Activated T-cell treated with anti-CD3 and anti-CD28 coated beads, Interleukin-2, amount 50 U/mL, for 72 hours (primary cell): ENCODE results near the gene DLL3. TPM values are rescaled to one million over a fixed set of nuclear protein-coding genes. Genes with fewer than 3 reads are reported as not detected.
"Not testable (repeated sequence)": the region's sequence is repeated elsewhere in the genome, so short reads cannot be mapped to it uniquely, and the experiment has no call there.

Source experiments
- ATAC-seq, 2 donors: fragments of 150-1000 bp; cut with Tn5 transposase; replicated peaks in 1 of 2; 2 replicates each; pipeline ENCODE4 v1.10.0; 2021; ENCODE audit warnings: moderate library complexity in 2 of 2, mild to moderate bottlenecking in 1 of 2
- DNase-seq, 2 donors: peaks; one replicate each; pipeline ENCODE4 v3.0.0; 2021 to 2022; ENCODE audit warnings: mixed read lengths in 1 of 2
- H3K27ac Mint-ChIP-seq: one replicate; pipeline ENCODE4 v1.8.0; 2022; ENCODE audit warnings: mild to moderate bottlenecking, moderate library complexity, mixed read lengths
- H3K27me3 Mint-ChIP-seq: one replicate; pipeline ENCODE4 v1.8.0; 2022; ENCODE audit warnings: low read depth, mixed read lengths
- H3K36me3 Mint-ChIP-seq, 2 donors: one replicate each; pipeline ENCODE4 v1.8.0; 2022; ENCODE audit warnings: mixed read lengths in 2 of 2, mild to moderate bottlenecking in 1 of 2; ENCODE audit not compliant: insufficient read depth in 2 of 2
- H3K4me1 Mint-ChIP-seq: one replicate; pipeline ENCODE4 v1.8.0; 2022; ENCODE audit warnings: low read depth, mixed read lengths
- H3K4me3 Mint-ChIP-seq, 2 donors: one replicate each; pipeline ENCODE4 v1.8.0; 2022; ENCODE audit warnings: mild to moderate bottlenecking in 2 of 2, mixed read lengths in 2 of 2, moderate library complexity in 2 of 2
- H3K9me3 Mint-ChIP-seq, 2 donors: one replicate each; pipeline ENCODE4 v1.8.0; 2022; ENCODE audit warnings: mixed read lengths in 2 of 2
- total RNA-seq, 2 donors: library from RNA; stranded (reverse); gene quantifications; one replicate each; pipeline ENCODE4 v1.2.3, GENCODE V29; 2022

Gene DLL3
- total RNA-seq, 2 donors from 2014 or later: 0.72 to 1.1 TPM

- Mint-ChIP-seq H3K4me3 (no peak overlapping the region), H3K27ac (no peak overlapping the region), H3K9me3 (no peaks in the 10 kb centered on the region), H3K4me1 (peaks cover 29% of the 10 kb centered on the region), H3K36me3 (peaks cover 17 to 48% of the 10 kb centered on the region in 2 donors), H3K27me3 (no peaks in the 10 kb centered on the region)
- ATAC-seq (no peak), DNase-seq (no peak)
Observed at GRCh38 chr19:39472746-39473442, 25.9 kb upstream of the DLL3 start.

- no peaks in the 10 kb centered on the region for H3K9me3 Mint-ChIP-seq
- H3K36me3 Mint-ChIP-seq: peaks cover 17 to 46% of the 10 kb centered on the region in 2 donors
- H3K27ac Mint-ChIP-seq: no peak overlapping the region
- H3K4me3 Mint-ChIP-seq: no peak overlapping the region
- peaks cover 29% of the 10 kb centered on the region for H3K4me1 Mint-ChIP-seq
- ATAC-seq (no peak), DNase-seq (no peak)
- no peaks in the 10 kb centered on the region for H3K27me3 Mint-ChIP-seq
Observed at GRCh38 chr19:39473443-39473960, 25.2 kb upstream of the DLL3 start.

GRCh38 chr19:39474139-39474620, 24.6 kb upstream of the DLL3 start:
- Mint-ChIP-seq H3K4me3 (no peak overlapping the region), H3K27me3 (no peaks in the 10 kb centered on the region), H3K4me1 (peaks cover 29% of the 10 kb centered on the region), H3K36me3 (peaks cover 15 to 46% of the 10 kb centered on the region in 2 donors), H3K9me3 (no peaks in the 10 kb centered on the region), H3K27ac (no peak overlapping the region)
- DNase-seq (peak; percentile 73 to 77), ATAC-seq (peak; percentile 56 to 71)

- Mint-ChIP-seq H3K4me3 (no peak overlapping the region), H3K9me3 (no peaks in the 10 kb centered on the region), H3K36me3 (peaks cover 11 to 33% of the 10 kb centered on the region in 2 donors), H3K4me1 (peaks cover 25% of the 10 kb centered on the region), H3K27ac (no peak overlapping the region), H3K27me3 (no peaks in the 10 kb centered on the region)
- DNase-seq (no peak), ATAC-seq (no peak)
Observed at GRCh38 chr19:39475748-39476147, 23.0 kb upstream of the DLL3 start.

- Mint-ChIP-seq H3K4me3 (peak overlapping the region; percentile 94 to 97), H3K36me3 (peaks cover 5 to 22% of the 10 kb centered on the region in 2 donors), H3K4me1 (peaks cover 26% of the 10 kb centered on the region)
- H3K27me3 Mint-ChIP-seq, H3K27ac Mint-ChIP-seq, DNase-seq, ATAC-seq, H3K9me3 Mint-ChIP-seq: not testable (repeated sequence)
Observed at GRCh38 chr19:39479319-39479801, 19.4 kb upstream of the DLL3 start.

GRCh38 chr19:39479916-39480315, 18.8 kb upstream of the DLL3 start:
- H3K27me3 Mint-ChIP-seq: no peaks in the 10 kb centered on the region
- peaks cover 2 to 17% of the 10 kb centered on the region in 2 donors for H3K36me3 Mint-ChIP-seq
- ATAC-seq (no peak), DNase-seq (no peak)
- H3K4me3 Mint-ChIP-seq: peak overlapping the region; percentile 94 to 97
- peak overlapping the region; percentile 96 for H3K27ac Mint-ChIP-seq
- H3K4me1 Mint-ChIP-seq: peaks cover 26% of the 10 kb centered on the region
- no peaks in the 10 kb centered on the region for H3K9me3 Mint-ChIP-seq

- Mint-ChIP-seq H3K4me1 (peaks cover 26% of the 10 kb centered on the region), H3K36me3 (peaks cover 2 to 12% of the 10 kb centered on the region in 2 donors), H3K9me3 (no peaks in the 10 kb centered on the region), H3K27ac (peak within 1 kb of the TSS; percentile 96), H3K4me3 (peak within 1 kb of the TSS; percentile 94 to 97), H3K27me3 (no peaks in the 10 kb centered on the region)
- ATAC-seq: peak; percentile 94 to 95
- peak; percentile 98 to 99 for DNase-seq
Observed at GRCh38 chr19:39480337-39481228, 18.2 kb upstream of the DLL3 start, which contains the start of gene TIMM50. TSS of gene TIMM50 (plus strand) at chr19:39480838. CDS start at chr19:39480854, 16 bp downstream.

GRCh38 chr19:39481229-39481545, 17.6 kb upstream of the DLL3 start:
- peaks cover 26% of the 10 kb centered on the region for H3K4me1 Mint-ChIP-seq
- no peak for ATAC-seq
- H3K4me3 Mint-ChIP-seq: peak overlapping the region; percentile 94 to 97
- H3K9me3 Mint-ChIP-seq: no peaks in the 10 kb centered on the region
- peak overlapping the region; percentile 84 for H3K27ac Mint-ChIP-seq
- H3K36me3 Mint-ChIP-seq: peaks cover 2 to 8% of the 10 kb centered on the region in 2 donors
- H3K27me3 Mint-ChIP-seq: no peaks in the 10 kb centered on the region
- DNase-seq: no peak

GRCh38 chr19:39481676-39482075, 17.1 kb upstream of the DLL3 start:
- Mint-ChIP-seq H3K4me3 (peak overlapping the region; percentile 94 to 97), H3K9me3 (no peaks in the 10 kb centered on the region), H3K36me3 (peaks cover under 1 to 9% of the 10 kb centered on the region in 2 donors), H3K27me3 (no peaks in the 10 kb centered on the region), H3K4me1 (peaks cover 26% of the 10 kb centered on the region), H3K27ac (peak overlapping the region; percentile 84)
- DNase-seq (no peak), ATAC-seq (no peak)

- Mint-ChIP-seq H3K27me3 (no peaks in the 10 kb centered on the region), H3K9me3 (no peaks in the 10 kb centered on the region), H3K4me1 (peaks cover 26% of the 10 kb centered on the region), H3K4me3 (peak overlapping the region; percentile 35 to 94), H3K27ac (peak overlapping the region; percentile 31), H3K36me3 (peaks cover 0 to 13% of the 10 kb centered on the region in 2 donors)
- DNase-seq (no peak), ATAC-seq (no peak)
Observed at GRCh38 chr19:39483141-39483540, 15.6 kb upstream of the DLL3 start.

- Mint-ChIP-seq H3K9me3 (no peaks in the 10 kb centered on the region), H3K36me3 (peaks cover 2 to 15% of the 10 kb centered on the region in 2 donors), H3K4me1 (no peaks in the 10 kb centered on the region), H3K4me3 (no peak overlapping the region), H3K27ac (no peak overlapping the region), H3K27me3 (no peaks in the 10 kb centered on the region)
- ATAC-seq: no peak
- DNase-seq: no peak
Observed at GRCh38 chr19:39489756-39490155, 9.0 kb upstream of the DLL3 start.

- peaks cover 15% of the 10 kb centered on the region for H3K27me3 Mint-ChIP-seq
- ATAC-seq (no peak), DNase-seq (no peak)
- no peak overlapping the region for H3K27ac Mint-ChIP-seq
- H3K9me3 Mint-ChIP-seq: no peaks in the 10 kb centered on the region
- no peaks in the 10 kb centered on the region for H3K4me1 Mint-ChIP-seq
- H3K4me3 Mint-ChIP-seq: no peak overlapping the region
- peaks cover 2 to 10% of the 10 kb centered on the region in 2 donors for H3K36me3 Mint-ChIP-seq
Observed at GRCh38 chr19:39492225-39492624, 6.5 kb upstream of the DLL3 start.

GRCh38 chr19:39492788-39493187, 6.0 kb upstream of the DLL3 start:
- Mint-ChIP-seq H3K9me3 (no peaks in the 10 kb centered on the region), H3K4me3 (no peak overlapping the region), H3K36me3 (peaks cover 2 to 9% of the 10 kb centered on the region in 2 donors), H3K27me3 (peaks cover 21% of the 10 kb centered on the region), H3K27ac (no peak overlapping the region), H3K4me1 (peaks cover 4% of the 10 kb centered on the region)
- no peak for DNase-seq
- ATAC-seq: no peak
